A673 (cell line): ENCODE measurements around the gene GYS2. TPM values are rescaled to one million over a fixed set of nuclear protein-coding genes. Genes with fewer than 3 reads are reported as not detected.

Source experiments
- BruUV-seq: library from RNA; stranded (reverse); fragments of 400-500 nt; replicated peaks from 2 replicates; lab custom pipeline; 2021; lab: Mats Ljungman, UMichigan
- CTCF ChIA-PET: fragments of 300-600 bp; sonication (Branson Sonifier 250); formaldehyde crosslinking; loops from one replicate; lab custom pipeline; 2022; ENCODE audit warnings: antibody characterized with exemption; lab: Charles Lee
- POLR2A ChIA-PET: fragments of 300-600 bp; sonication (Branson Sonifier 250); formaldehyde crosslinking; loops from one replicate; lab custom pipeline; 2022; ENCODE audit warnings: antibody characterized with exemption; ENCODE audit not compliant: low non-redundant PET; lab: Charles Lee
- DNase-seq: peaks from one replicate; pipeline ENCODE4 v3.0.0-alpha.2; 2015; ENCODE audit warnings: low spot score
- H3K27ac ChIP-seq: fragments of 200-600 bp; sonication (generic); 2 replicates; pipeline ENCODE4 v1.5.1; 2016; ENCODE audit warnings: mixed run types, low read depth, mild to moderate bottlenecking, mixed read lengths, antibody characterized with exemption, low read length; ENCODE audit not compliant: poor library complexity, severe bottlenecking
- H3K27me3 ChIP-seq: fragments of 200-600 bp; sonication (generic); replicated peaks from 2 replicates; pipeline ENCODE4 v1.6.1; 2017; ENCODE audit warnings: mixed run types, low read depth, mild to moderate bottlenecking, mixed read lengths, antibody characterized with exemption, low read length; ENCODE audit not compliant: insufficient read depth, poor library complexity
- H3K36me3 ChIP-seq: fragments of 200-600 bp; sonication (generic); 2 replicates; pipeline ENCODE4 v1.6.1; 2016; ENCODE audit warnings: mixed run types, mild to moderate bottlenecking, mixed read lengths, antibody characterized with exemption, low read length; ENCODE audit not compliant: insufficient read depth, poor library complexity, severe bottlenecking
- H3K4me1 ChIP-seq: fragments of 200-600 bp; sonication (generic); 2 replicates; pipeline ENCODE4 v1.6.1; 2017; ENCODE audit warnings: mixed run types, mild to moderate bottlenecking, mixed read lengths, antibody characterized with exemption, low read length; ENCODE audit not compliant: insufficient read depth, poor library complexity, severe bottlenecking
- H3K4me3 ChIP-seq: fragments of 200-600 bp; sonication (generic); 2 replicates; pipeline ENCODE4 v1.5.1; 2016; ENCODE audit warnings: low read depth, mixed run types, mild to moderate bottlenecking, mixed read lengths, low read length; ENCODE audit not compliant: poor library complexity, severe bottlenecking
- H3K9me3 ChIP-seq: fragments of 200-600 bp; sonication (generic); 2 replicates; pipeline ENCODE4 v1.6.1; 2016; ENCODE audit warnings: mixed run types, low read depth, mild to moderate bottlenecking, mixed read lengths, antibody characterized with exemption, low read length; ENCODE audit not compliant: poor library complexity, severe bottlenecking
- CTCF ChIP-seq: fragments of 300-800, 200-600 bp; sonication (generic); conservative IDR thresholded peaks from 2 replicates; pipeline ENCODE4 v1.5.1; 2017; ENCODE audit warnings: low read depth, mild to moderate bottlenecking, antibody characterized with exemption, low read length, moderate library complexity, mixed read lengths
- EZH2 ChIP-seq: fragments of 200-600 bp; sonication (generic); IDR thresholded peaks from 2 replicates; pipeline ENCODE4 v1.6.1; 2017; ENCODE audit warnings: borderline replicate concordance, low read depth, mild to moderate bottlenecking, mixed read lengths, antibody characterized with exemption, low read length; ENCODE audit not compliant: poor library complexity, severe bottlenecking
- intact Hi-C: fragments of 100-400 bp; cut with micrococcal nuclease; formaldehyde crosslinking; loops from one replicate; pipeline ENCODE4 v1.10.0; 2022; ENCODE audit not compliant: unreplicated experiment
- total RNA-seq: library from RNA; stranded (reverse); gene quantifications from 2 replicates; pipeline ENCODE4 v1.2.3, GENCODE V29; 2021

GYS2 gene
- total RNA-seq, 1 experiment from 2014 or later: 0.11 TPM

DNA sequence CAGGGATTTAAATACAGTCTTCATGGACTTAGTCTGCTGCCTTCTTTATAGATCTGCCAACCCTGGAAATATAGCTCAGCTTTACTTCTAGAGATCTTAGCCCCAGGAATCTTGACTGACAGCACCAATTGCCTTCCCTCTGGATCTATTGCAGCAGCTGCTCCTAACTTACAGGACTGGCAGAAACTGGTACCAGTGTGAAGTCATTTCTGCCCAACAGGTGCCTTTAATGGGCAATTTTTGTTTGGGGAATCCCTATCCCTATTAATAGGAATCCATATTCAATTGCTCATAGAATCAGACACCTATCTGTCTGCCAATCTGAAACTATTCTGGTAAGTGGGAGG, 51.3 kb downstream of the GYS2 start:
- CTCF ChIA-PET: no interaction called here
- TF ChIP-seq EZH2: no peak
- TF ChIP-seq CTCF: no peak
- no peaks in the 10 kb centered on the region for H3K4me1 ChIP-seq
- no TSS peak for BruUV-seq
- no peak overlapping the region for H3K27ac ChIP-seq
- POLR2A ChIA-PET: no interaction called here
- H3K27me3 ChIP-seq: peaks cover 2% of the 10 kb centered on the region
- H3K36me3 ChIP-seq: no peaks in the 10 kb centered on the region
- H3K4me3 ChIP-seq: no peak overlapping the region
- no peak for DNase-seq
- intact Hi-C loops: no loop called here
- no peaks in the 10 kb centered on the region for H3K9me3 ChIP-seq

DNA sequence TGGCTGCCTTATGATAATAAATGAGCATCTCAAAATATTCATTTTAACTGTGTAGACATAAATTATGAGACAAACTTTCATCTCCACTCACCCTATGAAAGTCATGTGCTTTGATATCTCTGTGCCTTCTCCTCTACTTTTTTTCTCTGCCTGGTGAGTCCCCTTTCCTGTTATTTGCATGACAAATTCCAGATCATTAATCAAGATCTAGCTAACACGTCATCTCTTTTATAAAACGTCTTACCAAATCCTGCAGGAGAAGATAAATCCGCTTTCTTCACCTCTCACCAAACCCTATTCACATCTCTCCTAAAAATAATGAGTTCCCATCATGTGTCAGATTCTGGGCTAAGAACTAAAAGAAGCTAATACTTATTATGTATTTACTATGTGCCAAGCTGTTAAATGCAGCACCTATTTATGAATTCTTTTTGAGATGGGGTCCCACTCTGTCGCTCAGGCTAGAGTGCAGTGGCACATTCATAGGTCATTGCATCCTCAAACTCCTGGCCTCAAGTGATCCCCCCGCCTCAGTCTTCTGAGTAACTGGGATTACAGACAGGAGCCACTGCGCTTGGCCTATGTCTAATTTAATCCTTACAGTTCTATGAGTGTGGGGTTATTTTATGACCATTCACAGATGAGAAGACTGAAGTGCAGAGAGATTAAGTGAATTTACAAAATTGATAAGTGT, 51.9 kb downstream of the GYS2 start:
- DNase-seq: no peak
- ChIA-PET CTCF (no interaction called here), POLR2A (interaction anchor here (0.6 kb wide), 1 partner anchor 33 kb away, joined by 4 read pairs; no protein-coding TSS in a partner anchor)
- peaks cover 2% of the 10 kb centered on the region for H3K27me3 ChIP-seq
- TF ChIP-seq EZH2 (no peak), CTCF (no peak)
- H3K9me3 ChIP-seq: no peaks in the 10 kb centered on the region
- H3K4me1 ChIP-seq: no peaks in the 10 kb centered on the region
- H3K27ac ChIP-seq: no peak overlapping the region
- H3K4me3 ChIP-seq: no peak overlapping the region
- H3K36me3 ChIP-seq: no peaks in the 10 kb centered on the region
- BruUV-seq: no TSS peak
- intact Hi-C loops: no loop called here

- POLR2A ChIA-PET: no interaction called here
- H3K27me3 ChIP-seq: peaks cover 2% of the 10 kb centered on the region
- no peaks in the 10 kb centered on the region for H3K36me3 ChIP-seq
- DNase-seq: no peak
- no peaks in the 10 kb centered on the region for H3K9me3 ChIP-seq
- intact Hi-C loops: no loop called here
- no TSS peak for BruUV-seq
- no peak overlapping the region for H3K27ac ChIP-seq
- TF ChIP-seq CTCF: no peak
- TF ChIP-seq EZH2: no peak
- no peak overlapping the region for H3K4me3 ChIP-seq
- no peaks in the 10 kb centered on the region for H3K4me1 ChIP-seq
- CTCF ChIA-PET: no interaction called here
Observed at GRCh38 chr12:21551841-21552465, 52.7 kb downstream of the GYS2 start.
